ENCODE measurements around the gene THYN1. TPM values are rescaled to one million over a fixed set of nuclear protein-coding genes. Genes with fewer than 3 reads are reported as not detected.

THYN1 gene
- total and polyA plus RNA-seq, 2 of the 13 experiments (the other 11 are each of a cell fraction or from before 2014, with no cell fraction given), result 36.1 to 87.6 TPM

DNA sequence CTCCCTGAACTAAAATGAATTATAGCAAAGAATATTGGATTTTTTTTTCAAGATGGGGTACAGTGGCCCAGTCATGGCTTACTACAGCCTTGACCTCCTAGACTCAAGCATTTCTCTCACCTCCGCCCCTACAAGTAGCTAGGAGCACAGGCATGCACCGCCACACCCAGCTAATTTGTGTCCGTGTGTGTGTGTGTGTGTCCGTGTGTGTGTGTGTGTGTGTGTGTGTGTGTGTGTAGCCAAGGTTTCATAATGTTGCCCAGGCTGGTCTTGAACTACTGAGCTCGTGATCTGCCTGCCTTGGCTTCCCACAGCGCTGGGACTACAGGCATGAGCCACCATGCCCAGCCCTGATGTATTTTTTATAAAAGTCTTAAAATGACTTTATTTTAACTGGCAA is 12.6 kb downstream of the THYN1 start:
- TF ChIP-seq ZNF33B (CRISPR knock-in tag; IDR thresholded peaks at IDR 0.05) (no peak), RBAK (CRISPR knock-in tag; IDR thresholded peaks at IDR 0.05) (no peak), TCF7L2 (IDR thresholded peaks at IDR 0.05; ENCODE audit: low read depth, low read length) (no peak)
- TF ChIP-seq, protein P1, sequence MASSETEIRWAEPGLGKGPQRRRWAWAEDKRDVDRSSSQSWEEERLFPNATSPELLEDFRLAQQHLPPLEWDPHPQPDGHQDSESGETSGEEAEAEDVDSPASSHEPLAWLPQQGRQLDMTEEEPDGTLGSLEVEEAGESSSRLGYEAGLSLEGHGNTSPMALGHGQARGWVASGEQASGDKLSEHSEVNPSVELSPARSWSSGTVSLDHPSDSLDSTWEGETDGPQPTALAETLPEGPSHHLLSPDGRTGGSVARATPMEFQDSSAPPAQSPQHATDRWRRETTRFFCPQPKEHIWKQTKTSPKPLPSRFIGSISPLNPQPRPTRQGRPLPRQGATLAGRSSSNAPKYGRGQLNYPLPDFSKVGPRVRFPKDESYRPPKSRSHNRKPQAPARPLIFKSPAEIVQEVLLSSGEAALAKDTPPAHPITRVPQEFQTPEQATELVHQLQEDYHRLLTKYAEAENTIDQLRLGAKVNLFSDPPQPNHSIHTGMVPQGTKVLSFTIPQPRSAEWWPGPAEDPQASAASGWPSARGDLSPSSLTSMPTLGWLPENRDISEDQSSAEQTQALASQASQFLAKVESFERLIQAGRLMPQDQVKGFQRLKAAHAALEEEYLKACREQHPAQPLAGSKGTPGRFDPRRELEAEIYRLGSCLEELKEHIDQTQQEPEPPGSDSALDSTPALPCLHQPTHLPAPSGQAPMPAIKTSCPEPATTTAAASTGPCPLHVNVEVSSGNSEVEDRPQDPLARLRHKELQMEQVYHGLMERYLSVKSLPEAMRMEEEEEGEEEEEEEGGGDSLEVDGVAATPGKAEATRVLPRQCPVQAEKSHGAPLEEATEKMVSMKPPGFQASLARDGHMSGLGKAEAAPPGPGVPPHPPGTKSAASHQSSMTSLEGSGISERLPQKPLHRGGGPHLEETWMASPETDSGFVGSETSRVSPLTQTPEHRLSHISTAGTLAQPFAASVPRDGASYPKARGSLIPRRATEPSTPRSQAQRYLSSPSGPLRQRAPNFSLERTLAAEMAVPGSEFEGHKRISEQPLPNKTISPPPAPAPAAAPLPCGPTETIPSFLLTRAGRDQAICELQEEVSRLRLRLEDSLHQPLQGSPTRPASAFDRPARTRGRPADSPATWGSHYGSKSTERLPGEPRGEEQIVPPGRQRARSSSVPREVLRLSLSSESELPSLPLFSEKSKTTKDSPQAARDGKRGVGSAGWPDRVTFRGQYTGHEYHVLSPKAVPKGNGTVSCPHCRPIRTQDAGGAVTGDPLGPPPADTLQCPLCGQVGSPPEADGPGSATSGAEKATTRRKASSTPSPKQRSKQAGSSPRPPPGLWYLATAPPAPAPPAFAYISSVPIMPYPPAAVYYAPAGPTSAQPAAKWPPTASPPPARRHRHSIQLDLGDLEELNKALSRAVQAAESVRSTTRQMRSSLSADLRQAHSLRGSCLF (CRISPR knock-in tag; IDR thresholded peaks at IDR 0.05; ENCODE audit: borderline replicate concordance), result no peak
- DNase-seq (ENCODE audit: low spot score) (no peak), ATAC-seq (no peak), FAIRE-seq (no peak)
- Histone ChIP-seq H3K27me3 (ENCODE audit: control insufficient read depth in 1 of 2, insufficient read depth in 2 of 2, low read length in 2 of 2) (no peaks in the 10 kb centered on the region), H2AFZ (ENCODE audit: low read length) (no peak overlapping the region), H4K20me1 (ENCODE audit: insufficient read depth, low read length) (no peaks in the 10 kb centered on the region; the same call in 1 of the 2 replicates), H3K9me3 (ENCODE audit: low read length) (no peaks in the 10 kb centered on the region), H3K27ac (ENCODE audit: extremely low read length, insufficient read depth, low read length) (no peak overlapping the region), H3K4me1 (ENCODE audit: insufficient read depth, low read length) (peaks cover 4% of the 10 kb centered on the region), H3K9ac (ENCODE audit: insufficient read depth, low read depth, low read length) (no peak overlapping the region), H3K36me3 (replicated peaks in 1 of 2; ENCODE audit: control insufficient read depth in 1 of 2, insufficient read depth in 2 of 2, low read length in 2 of 2) (peaks cover 6 to 13% of the 10 kb centered on the region in 2 experiments; a peak in 3 of 5 replicates), H3K79me2 (ENCODE audit: insufficient read depth, low read length) (no peaks in the 10 kb centered on the region), H3K4me2 (ENCODE audit: low read depth, low read length) (no peak overlapping the region), H3K4me3 (replicated peaks in 1 of 3; ENCODE audit: insufficient read depth in 1 of 3, low read depth in 2 of 3, low read length in 3 of 3) (no peak overlapping the region)
- in situ Hi-C loops (cut with HindIII; ENCODE audit: extremely low pct_ligation_motif_present, low pct_unique_long_range_greater_than_20kb) (no loop called here), intact Hi-C loops (cut with micrococcal nuclease; ENCODE audit: unreplicated experiment) (no loop called here)
- ChIA-PET CTCF (ENCODE audit: low intra/inter-chr PET ratio, low total read pairs) (no interaction called here), POLR2A (no interaction called here)
- 80% methylated on average over 5 of the region's 6 CpGs for WGBS (ENCODE audit: low lambda C conversion rate)
- BruUV-seq (replicated peaks), result no TSS peak
